Neuronal stem cell (in vitro differentiated cells): ENCODE measurements around the gene CCDC148.

Source experiments
- DNase-seq: peaks from one replicate; pipeline ENCODE4 v3.0.0-alpha.2; 2013; ENCODE audit warnings: low spot score
- H2AFZ ChIP-seq: one replicate; pipeline ENCODE4 v1.6.1; 2013; ENCODE audit warnings: mild to moderate bottlenecking, low read length, inconsistent platforms
- H2AK5ac ChIP-seq: 2 replicates; pipeline ENCODE4 v1.6.1; 2013; ENCODE audit warnings: low read depth, mild to moderate bottlenecking, inconsistent platforms, low read length, moderate library complexity, mixed read lengths
- H2BK120ac ChIP-seq: 2 replicates; pipeline ENCODE4 v1.6.1; 2013; ENCODE audit warnings: low read depth, mild to moderate bottlenecking, inconsistent platforms, low read length, moderate library complexity, mixed read lengths
- H2BK12ac ChIP-seq: one replicate; pipeline ENCODE4 v1.6.1; 2013; ENCODE audit warnings: low read length, inconsistent platforms
- H2BK15ac ChIP-seq: 2 replicates; pipeline ENCODE4 v1.6.1; 2013; ENCODE audit warnings: mild to moderate bottlenecking, low read length, inconsistent platforms, mixed read lengths
- H2BK5ac ChIP-seq: one replicate; pipeline ENCODE4 v1.6.1; 2013; ENCODE audit warnings: inconsistent platforms, mild to moderate bottlenecking, low read length, moderate library complexity
- H3K14ac ChIP-seq: one replicate; pipeline ENCODE4 v1.6.1; 2013; ENCODE audit warnings: low read length, inconsistent platforms
- H3K18ac ChIP-seq: 2 replicates; pipeline ENCODE4 v1.6.1; 2013; ENCODE audit warnings: low read length, inconsistent platforms
- H3K23ac ChIP-seq: 2 replicates; pipeline ENCODE4 v1.6.1; 2013; ENCODE audit warnings: low read depth, mild to moderate bottlenecking, mixed read lengths, low read length, inconsistent platforms; ENCODE audit not compliant: poor library complexity
- H3K27ac ChIP-seq: replicated peaks from 3 replicates; pipeline ENCODE4 v1.5.1; 2013; ENCODE audit warnings: low read length, inconsistent platforms
- H3K27me3 ChIP-seq, 3 experiments: 2 replicates each; pipeline ENCODE4 v1.6.1; 2013; ENCODE audit warnings: low read length in 3 of 3, mild to moderate bottlenecking in 2 of 3, inconsistent platforms in 1 of 3, low read depth in 1 of 3, mixed read lengths in 1 of 3, moderate library complexity in 1 of 3; ENCODE audit not compliant: control insufficient read depth in 3 of 3, insufficient read depth in 3 of 3
- H3K36me3 ChIP-seq, 2 donors: replicated peaks in 1 of 2; 2 replicates each; pipeline ENCODE4 v1.6.1; 2013; ENCODE audit warnings: low read length in 2 of 2; ENCODE audit not compliant: control insufficient read depth in 2 of 2, insufficient read depth in 2 of 2
- H3K4ac ChIP-seq: 2 replicates; pipeline ENCODE4 v1.6.1; 2013; ENCODE audit warnings: inconsistent platforms, mild to moderate bottlenecking, low read length, moderate library complexity
- H3K4me1 ChIP-seq, 2 donors: 1 replicate in 1 of 2; 2 replicates in 1 of 2; pipeline ENCODE4 v1.6.1; 2013; ENCODE audit warnings: low read length in 2 of 2, low read depth in 1 of 2; ENCODE audit not compliant: control insufficient read depth in 2 of 2, insufficient read depth in 1 of 2
- H3K4me2 ChIP-seq: one replicate; pipeline ENCODE4 v1.6.1; 2013; ENCODE audit warnings: mild to moderate bottlenecking, low read length, inconsistent platforms; ENCODE audit not compliant: insufficient read depth, poor library complexity, severe bottlenecking
- H3K4me3 ChIP-seq, 2 donors: 2 replicates each; pipeline ENCODE4 v1.5.1; 2013; ENCODE audit warnings: low read length in 2 of 2, mild to moderate bottlenecking in 2 of 2, inconsistent platforms in 1 of 2, moderate library complexity in 1 of 2
- H3K79me1 ChIP-seq: one replicate; pipeline ENCODE4 v1.6.1; 2013; ENCODE audit warnings: low read depth, mild to moderate bottlenecking, inconsistent platforms, low read length, moderate library complexity
- H3K9ac ChIP-seq: one replicate; pipeline ENCODE4 v1.6.1; 2013; ENCODE audit warnings: mild to moderate bottlenecking, low read depth, low read length, inconsistent platforms; ENCODE audit not compliant: poor library complexity
- H3K9me3 ChIP-seq, 2 donors: replicated peaks in 1 of 2; 2 replicates each; pipeline versions ENCODE3 to v1.6.1; 2013; ENCODE audit warnings: low read length in 2 of 2, mild to moderate bottlenecking in 2 of 2, inconsistent platforms in 1 of 2, low read depth in 1 of 2, mixed read lengths in 1 of 2, moderate library complexity in 1 of 2; ENCODE audit not compliant: control insufficient read depth in 2 of 2, insufficient read depth in 1 of 2
- H4K8ac ChIP-seq: one replicate; pipeline ENCODE4 v1.6.1; 2013; ENCODE audit warnings: low read depth, mild to moderate bottlenecking, inconsistent platforms, low read length, moderate library complexity
- H4K91ac ChIP-seq: one replicate; pipeline ENCODE4 v1.6.1; 2013; ENCODE audit warnings: low read length, low read depth, mild to moderate bottlenecking, inconsistent platforms; ENCODE audit not compliant: poor library complexity
- WGBS, 2 donors: extraction: QIAGEN DNeasy Blood & Tissue Kit; methylation state at CpG; one replicate each; pipeline ENCODE4 v1.1.7; 2013; ENCODE audit warnings: missing lambda C conversion rate in 2 of 2, mixed read lengths in 1 of 2; ENCODE audit not compliant: insufficient read length in 2 of 2, insufficient replicate concordance in 1 of 2; ENCODE audit errors: extremely low coverage in 2 of 2; 5-methylcytosine and 5-hydroxymethylcytosine counted together

Gene CCDC148

GRCh38 chr2:158487419-158487818 lies 30.9 kb upstream of the CCDC148 start:
- no peak overlapping the region for H3K4me2 ChIP-seq
- no peak overlapping the region for H3K4me3 ChIP-seq
- no peak for DNase-seq
- H2AK5ac ChIP-seq, result no peak overlapping the region
- no peak overlapping the region for H2BK15ac ChIP-seq
- no peak overlapping the region for H2BK120ac ChIP-seq
- no peak overlapping the region for H2BK5ac ChIP-seq
- H3K79me1 ChIP-seq, result peaks cover 2% of the 10 kb centered on the region
- no peaks in the 10 kb centered on the region for H3K27me3 ChIP-seq
- H4K8ac ChIP-seq, result no peak overlapping the region
- H3K4me1 ChIP-seq, result peaks cover 6 to 9% of the 10 kb centered on the region in 2 donors
- H3K4ac ChIP-seq, result no peak overlapping the region
- H3K18ac ChIP-seq, result no peak overlapping the region
- no peak overlapping the region for H2AFZ ChIP-seq
- H3K36me3 ChIP-seq, result no peaks in the 10 kb centered on the region
- no peak overlapping the region for H3K14ac ChIP-seq
- H3K27ac ChIP-seq, result no peak overlapping the region
- no peak overlapping the region for H3K9ac ChIP-seq
- H2BK12ac ChIP-seq, result no peak overlapping the region
- H4K91ac ChIP-seq, result no peak overlapping the region
- no peaks in the 10 kb centered on the region for H3K9me3 ChIP-seq
- H3K23ac ChIP-seq, result no peak overlapping the region

GRCh38 chr2:158486970-158487325 lies 30.4 kb upstream of the CCDC148 start:
- Histone ChIP-seq H3K79me1 (peaks cover 2% of the 10 kb centered on the region), H4K91ac (no peak overlapping the region), H2AK5ac (no peak overlapping the region), H3K18ac (no peak overlapping the region), H3K4me1 (peaks cover 6 to 9% of the 10 kb centered on the region in 2 donors), H3K27me3 (no peaks in the 10 kb centered on the region), H2BK120ac (no peak overlapping the region), H3K4me3 (no peak overlapping the region), H3K9me3 (no peaks in the 10 kb centered on the region), H3K27ac (no peak overlapping the region), H2BK15ac (no peak overlapping the region), H2BK12ac (no peak overlapping the region), H4K8ac (no peak overlapping the region), H3K23ac (no peak overlapping the region), H3K4ac (no peak overlapping the region), H2AFZ (no peak overlapping the region), H2BK5ac (no peak overlapping the region), H3K36me3 (no peaks in the 10 kb centered on the region), H3K4me2 (no peak overlapping the region), H3K9ac (no peak overlapping the region), H3K14ac (no peak overlapping the region)
- no CpG with 5 or more reads among the region's 5 CpGs for WGBS, 2 donors
- no peak for DNase-seq

DNA sequence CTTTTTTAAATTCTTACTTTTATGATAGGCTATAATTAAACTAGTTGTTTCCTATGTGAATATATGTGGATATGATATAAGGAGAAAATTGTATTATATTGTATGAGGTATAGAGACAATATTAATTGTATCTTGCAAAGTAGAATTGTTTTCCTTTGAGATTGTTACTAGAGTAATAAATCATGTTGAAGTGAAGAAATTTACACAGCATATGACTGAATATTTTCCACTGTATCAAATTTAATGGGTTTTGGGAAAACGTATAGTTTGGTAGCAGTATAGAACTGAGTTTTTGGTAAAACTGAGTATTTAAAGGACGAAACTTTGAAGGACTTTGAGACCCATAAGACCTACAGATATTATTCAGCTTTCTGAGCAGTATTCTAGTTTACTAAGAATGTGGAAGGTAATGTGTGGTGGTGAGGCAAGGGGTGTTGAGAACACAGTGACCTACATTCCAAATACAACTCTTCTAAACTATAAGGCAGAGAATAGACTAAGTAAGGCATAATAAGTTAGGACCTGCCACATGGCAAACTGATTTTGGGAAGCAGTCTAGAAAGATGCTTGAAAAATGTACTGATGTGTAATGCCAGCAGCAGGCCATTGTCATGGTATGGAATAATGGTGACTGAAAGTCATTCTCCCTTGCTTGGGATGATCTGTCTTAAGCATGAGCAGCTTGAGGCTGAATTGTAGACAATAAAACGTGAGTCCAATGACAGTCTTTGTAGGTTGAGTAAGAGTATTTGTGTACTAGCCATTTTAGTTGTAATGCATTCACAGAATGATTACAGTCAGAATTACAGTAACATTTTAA lies 29.8 kb upstream of the CCDC148 start:
- H3K27ac ChIP-seq, result no peak overlapping the region
- no peak overlapping the region for H3K4me3 ChIP-seq
- H3K18ac ChIP-seq, result no peak overlapping the region
- no peak for DNase-seq
- H3K14ac ChIP-seq, result no peak overlapping the region
- no peak overlapping the region for H4K8ac ChIP-seq
- no CpG with 5 or more reads among the region's 3 CpGs for WGBS, 2 donors
- no peak overlapping the region for H3K9ac ChIP-seq
- no peaks in the 10 kb centered on the region for H3K27me3 ChIP-seq
- peaks cover 6 to 9% of the 10 kb centered on the region in 2 donors for H3K4me1 ChIP-seq
- H3K4ac ChIP-seq, result no peak overlapping the region
- peaks cover 2% of the 10 kb centered on the region for H3K79me1 ChIP-seq
- H3K4me2 ChIP-seq, result no peak overlapping the region
- no peak overlapping the region for H2AFZ ChIP-seq
- no peak overlapping the region for H3K23ac ChIP-seq
- no peak overlapping the region for H2BK5ac ChIP-seq
- no peak overlapping the region for H2AK5ac ChIP-seq
- no peak overlapping the region for H2BK12ac ChIP-seq
- no peaks in the 10 kb centered on the region for H3K9me3 ChIP-seq
- no peak overlapping the region for H4K91ac ChIP-seq
- H3K36me3 ChIP-seq, result no peaks in the 10 kb centered on the region
- H2BK15ac ChIP-seq, result no peak overlapping the region
- no peak overlapping the region for H2BK120ac ChIP-seq

GRCh38 chr2:158484892-158485556 lies 28.5 kb upstream of the CCDC148 start:
- Histone ChIP-seq H3K4ac (no peak overlapping the region), H3K4me1 (peaks cover 4 to 6% of the 10 kb centered on the region in 2 donors), H2BK15ac (no peak overlapping the region), H3K4me3 (no peak overlapping the region), H2BK5ac (no peak overlapping the region), H3K23ac (no peak overlapping the region), H3K14ac (no peak overlapping the region), H3K9ac (no peak overlapping the region), H3K18ac (no peak overlapping the region), H3K36me3 (no peaks in the 10 kb centered on the region), H3K9me3 (no peaks in the 10 kb centered on the region), H2AK5ac (no peak overlapping the region), H2AFZ (no peak overlapping the region), H2BK120ac (no peak overlapping the region), H3K27ac (no peak overlapping the region), H2BK12ac (no peak overlapping the region), H4K8ac (no peak overlapping the region), H3K4me2 (no peak overlapping the region), H3K79me1 (peaks cover 2% of the 10 kb centered on the region), H3K27me3 (no peaks in the 10 kb centered on the region), H4K91ac (no peak overlapping the region)
- no CpG with 5 or more reads among the region's 8 CpGs for WGBS, 2 donors
- no peak for DNase-seq
